ENCODE data around the gene MCL1.

MCL1 gene

DNA sequence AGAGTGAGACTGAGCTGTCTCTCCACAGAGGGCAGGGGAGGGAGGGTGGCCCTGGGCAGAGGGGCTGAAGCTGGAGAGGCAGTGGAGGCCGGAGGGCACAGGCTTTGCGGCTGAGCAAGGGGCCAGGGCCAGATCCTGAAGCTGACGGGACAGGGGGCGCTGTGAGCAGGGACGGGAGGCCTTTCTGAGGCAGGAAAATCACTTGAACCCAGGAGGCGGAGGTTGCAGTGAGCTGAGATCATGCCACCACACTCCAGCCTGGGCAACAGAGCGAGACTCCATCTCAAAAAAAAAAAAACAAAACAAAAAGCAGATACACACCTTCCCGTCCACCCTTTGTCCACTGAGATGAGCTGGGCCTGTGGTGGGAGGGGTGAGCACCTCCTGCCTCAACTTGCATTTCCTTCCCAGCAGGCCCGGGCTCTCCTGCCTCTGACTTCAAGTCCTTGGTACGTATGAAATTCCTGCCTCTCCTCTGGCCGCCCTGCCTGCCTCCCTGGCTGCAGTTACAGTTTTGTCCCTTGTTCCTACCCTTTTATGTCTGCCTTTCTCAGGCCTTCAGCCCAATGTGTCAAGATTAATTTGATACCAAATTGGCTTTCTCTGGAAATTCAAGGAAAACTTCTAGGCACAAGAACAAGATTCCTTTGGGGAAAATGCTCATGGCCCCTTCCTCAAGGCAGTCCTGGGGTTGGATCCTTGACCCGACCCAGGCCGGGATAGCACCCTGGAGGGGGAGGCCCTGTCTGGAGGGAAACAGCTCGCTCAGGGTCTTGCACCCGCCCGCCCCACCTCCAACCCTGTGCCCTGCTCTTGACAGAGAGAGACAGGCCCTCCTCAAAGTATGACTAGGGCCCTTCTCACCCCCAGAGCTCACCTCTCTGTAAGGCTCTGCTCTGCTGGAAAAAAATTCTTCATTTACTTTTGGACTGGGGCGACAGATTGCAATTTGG, 41.4 kb downstream of the MCL1 start:
- DNase-seq (ENCODE audit: low read depth) = no peak

- no peak for DNase-seq (ENCODE audit: low read depth)
Observed at GRCh38 chr1:150536836-150537731, 42.3 kb downstream of the MCL1 start.

- no peak for DNase-seq (ENCODE audit: low read depth)
Observed at GRCh38 chr1:150535511-150536287, 43.7 kb downstream of the MCL1 start.

GRCh38 chr1:150534002-150534401, 45.4 kb downstream of the MCL1 start:
- DNase-seq (ENCODE audit: low read depth) = no peak

GRCh38 chr1:150532860-150533259, 46.5 kb downstream of the MCL1 start:
- no peak for DNase-seq (ENCODE audit: low read depth)

- DNase-seq (ENCODE audit: low read depth) = no peak
Observed at GRCh38 chr1:150530491-150531159, 48.8 kb downstream of the MCL1 start.

DNA sequence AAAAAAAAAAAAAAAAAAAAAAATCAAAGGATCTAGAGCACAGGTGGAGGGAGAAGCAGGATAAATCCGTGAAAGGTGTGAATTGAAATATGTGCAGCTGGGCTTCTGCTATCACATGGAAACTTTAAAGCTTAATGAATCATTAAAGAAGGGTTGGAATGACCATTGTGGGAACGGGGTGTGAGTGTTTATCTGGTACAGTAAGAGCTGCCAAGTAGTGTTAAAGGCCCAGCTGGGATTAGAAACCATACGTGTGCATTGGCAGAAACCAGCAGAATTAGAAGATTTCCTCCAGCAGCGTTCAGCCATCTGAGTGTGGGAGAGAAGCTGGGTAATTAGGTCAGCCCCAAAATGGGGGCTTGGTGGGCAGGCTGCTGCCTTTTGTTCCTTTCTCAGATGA, 50.4 kb downstream of the MCL1 start:
- DNase-seq (ENCODE audit: low read depth) = no peak

DNA sequence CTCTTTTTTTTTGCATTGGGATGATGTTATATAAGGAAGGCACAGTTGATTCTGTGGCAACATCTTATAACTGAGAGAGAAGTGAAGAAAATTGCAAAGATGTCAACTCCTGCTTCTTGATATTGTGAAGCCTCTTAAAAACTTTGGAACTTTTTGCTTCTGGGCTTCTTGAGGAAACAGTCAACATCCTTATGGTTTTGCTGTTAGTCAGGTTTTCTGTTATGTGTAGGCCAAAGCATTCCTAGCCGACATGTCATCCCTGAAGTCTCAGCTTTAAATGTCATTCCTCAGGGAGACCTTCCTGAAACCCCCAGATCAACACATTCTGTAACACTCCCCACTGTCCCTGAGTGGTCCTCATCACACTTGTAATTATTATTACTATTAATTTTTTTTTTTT, 51.2 kb downstream of the MCL1 start:
- DNase-seq (ENCODE audit: low read depth) = no peak

DNA sequence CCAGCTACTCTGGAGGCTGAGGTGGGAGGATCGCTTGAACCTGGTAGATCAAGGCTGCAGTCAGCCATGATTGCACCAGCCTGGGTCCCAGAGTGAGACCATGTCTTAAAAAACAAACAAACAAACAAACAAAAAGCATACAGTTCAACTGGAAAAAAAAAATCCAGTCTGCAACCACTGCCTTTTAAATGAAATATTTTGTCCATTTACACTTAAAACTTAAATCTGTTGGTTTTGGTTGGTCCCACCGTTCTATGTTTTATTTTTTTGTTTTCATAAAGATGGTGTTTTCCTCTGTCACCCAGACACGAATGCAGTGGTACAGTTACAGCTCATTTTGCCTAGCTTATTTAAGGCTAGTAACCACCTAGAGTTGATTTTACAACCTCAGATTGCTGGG, 54.1 kb downstream of the MCL1 start:
- DNase-seq (ENCODE audit: low read depth) = no peak
